ENCODE data around the gene CAP1. TPM values are rescaled to one million over a fixed set of nuclear protein-coding genes. Genes with fewer than 3 reads are reported as not detected.
"Not testable (repeated sequence)": the region's sequence is repeated elsewhere in the genome, so short reads cannot be mapped to it uniquely, and the experiment has no call there.

CAP1 gene
- total RNA-seq, 3 donors from 2014 or later = 244 to 285 (median 244) TPM

- intact Hi-C loops (cut with DNase I; ENCODE audit: low total_unique reads) = no loop called here
- Histone ChIP-seq H3K27me3 (no peaks in the 10 kb centered on the region), H3K9me3 (no peaks in the 10 kb centered on the region), H3K36me3 (no peaks in the 10 kb centered on the region), H3K27ac (no peak overlapping the region), H3K4me3 (no peak overlapping the region), H3K4me1 (peaks cover 8 to 12% of the 10 kb centered on the region in 2 donors)
- DNase-seq (ENCODE audit: low spot score in 2 of 2) = peak in 1 of 2 donors; percentile 47
- TF ChIP-seq, protein P1, sequence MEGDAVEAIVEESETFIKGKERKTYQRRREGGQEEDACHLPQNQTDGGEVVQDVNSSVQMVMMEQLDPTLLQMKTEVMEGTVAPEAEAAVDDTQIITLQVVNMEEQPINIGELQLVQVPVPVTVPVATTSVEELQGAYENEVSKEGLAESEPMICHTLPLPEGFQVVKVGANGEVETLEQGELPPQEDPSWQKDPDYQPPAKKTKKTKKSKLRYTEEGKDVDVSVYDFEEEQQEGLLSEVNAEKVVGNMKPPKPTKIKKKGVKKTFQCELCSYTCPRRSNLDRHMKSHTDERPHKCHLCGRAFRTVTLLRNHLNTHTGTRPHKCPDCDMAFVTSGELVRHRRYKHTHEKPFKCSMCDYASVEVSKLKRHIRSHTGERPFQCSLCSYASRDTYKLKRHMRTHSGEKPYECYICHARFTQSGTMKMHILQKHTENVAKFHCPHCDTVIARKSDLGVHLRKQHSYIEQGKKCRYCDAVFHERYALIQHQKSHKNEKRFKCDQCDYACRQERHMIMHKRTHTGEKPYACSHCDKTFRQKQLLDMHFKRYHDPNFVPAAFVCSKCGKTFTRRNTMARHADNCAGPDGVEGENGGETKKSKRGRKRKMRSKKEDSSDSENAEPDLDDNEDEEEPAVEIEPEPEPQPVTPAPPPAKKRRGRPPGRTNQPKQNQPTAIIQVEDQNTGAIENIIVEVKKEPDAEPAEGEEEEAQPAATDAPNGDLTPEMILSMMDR (IDR thresholded peaks at IDR 0.05) = peak; percentile 54 to 56 (median 56)
- TF ChIP-seq POLR2AphosphoS5 (IDR thresholded peaks at IDR 0.05) (no peak), POLR2A (IDR thresholded peaks at IDR 0.05) (no peak)
Measured at GRCh38 chr1:40032240-40032891, 8.2 kb upstream of the CAP1 start.

- peaks cover 8 to 12% of the 10 kb centered on the region in 2 donors for H3K4me1 ChIP-seq
- no peak for DNase-seq (ENCODE audit: low spot score in 2 of 2)
- TF ChIP-seq, protein P1 (IDR thresholded peaks at IDR 0.05) = no peak
- no peak for TF ChIP-seq POLR2A (IDR thresholded peaks at IDR 0.05)
- TF ChIP-seq POLR2AphosphoS5 (IDR thresholded peaks at IDR 0.05) = no peak
- H3K27me3 ChIP-seq = no peaks in the 10 kb centered on the region
- no peaks in the 10 kb centered on the region for H3K36me3 ChIP-seq
- H3K4me3 ChIP-seq = no peak overlapping the region
- peak overlapping the region in 1 of 2 donors; percentile 26 for H3K27ac ChIP-seq
- intact Hi-C loops (cut with DNase I; ENCODE audit: low total_unique reads) = no loop called here
- H3K9me3 ChIP-seq = no peaks in the 10 kb centered on the region
Measured at GRCh38 chr1:40034869-40035268, 5.7 kb upstream of the CAP1 start.

DNA sequence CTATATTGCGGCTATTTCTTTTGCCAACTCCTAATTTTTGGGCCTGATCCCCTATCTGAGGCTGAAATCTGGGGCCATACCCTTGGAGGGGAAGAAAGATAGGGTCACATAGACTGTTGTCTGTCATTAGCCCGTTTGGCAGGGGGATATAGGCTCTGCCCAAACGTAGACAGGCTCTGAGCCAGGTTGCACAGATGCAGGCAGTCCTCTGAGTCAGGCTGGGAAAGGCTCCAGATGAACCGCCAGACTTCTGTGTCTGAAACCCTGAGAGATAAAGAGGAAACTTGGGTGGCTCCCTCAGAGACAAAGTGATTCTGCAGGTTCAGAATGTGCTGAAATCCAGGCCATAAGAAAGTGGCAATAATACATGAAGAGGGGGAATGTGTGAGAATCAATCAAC is 4.0 kb upstream of the CAP1 start:
- peak overlapping the region; percentile 53 to 74 for H3K27ac ChIP-seq
- intact Hi-C loops (cut with DNase I; ENCODE audit: low total_unique reads) = no loop called here
- peak in 1 of 2 donors; percentile 65 for DNase-seq (ENCODE audit: low spot score in 2 of 2)
- no peaks in the 10 kb centered on the region for H3K9me3 ChIP-seq
- TF ChIP-seq POLR2A (IDR thresholded peaks at IDR 0.05) = no peak
- TF ChIP-seq POLR2AphosphoS5 (IDR thresholded peaks at IDR 0.05) = no peak
- TF ChIP-seq, protein P1 (IDR thresholded peaks at IDR 0.05) = no peak
- no peaks in the 10 kb centered on the region for H3K36me3 ChIP-seq
- no peak overlapping the region for H3K4me3 ChIP-seq
- peaks cover 8 to 9% of the 10 kb centered on the region in 2 donors for H3K4me1 ChIP-seq
- no peaks in the 10 kb centered on the region for H3K27me3 ChIP-seq

DNA sequence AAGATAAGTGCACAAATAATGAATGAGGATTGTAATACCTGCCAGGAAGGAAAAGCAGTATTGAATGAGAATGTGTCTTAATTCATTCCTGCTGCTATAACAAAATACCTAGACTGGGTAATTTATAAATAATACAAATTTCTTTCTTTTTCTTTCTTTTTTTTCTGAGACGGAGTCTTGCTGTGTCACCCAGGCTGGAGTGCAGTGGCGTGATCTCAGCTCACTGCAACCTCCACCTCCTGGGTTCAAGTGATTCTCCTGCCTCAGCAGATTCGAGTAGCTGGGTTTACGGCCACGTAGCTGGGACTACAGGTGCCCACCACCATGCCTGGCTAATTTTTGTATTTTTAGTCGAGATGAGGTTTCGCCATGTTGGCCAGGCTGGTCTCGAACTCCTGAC is 3.3 kb upstream of the CAP1 start:
- H3K36me3 ChIP-seq, H3K9me3 ChIP-seq: not testable (repeated sequence)

DNA sequence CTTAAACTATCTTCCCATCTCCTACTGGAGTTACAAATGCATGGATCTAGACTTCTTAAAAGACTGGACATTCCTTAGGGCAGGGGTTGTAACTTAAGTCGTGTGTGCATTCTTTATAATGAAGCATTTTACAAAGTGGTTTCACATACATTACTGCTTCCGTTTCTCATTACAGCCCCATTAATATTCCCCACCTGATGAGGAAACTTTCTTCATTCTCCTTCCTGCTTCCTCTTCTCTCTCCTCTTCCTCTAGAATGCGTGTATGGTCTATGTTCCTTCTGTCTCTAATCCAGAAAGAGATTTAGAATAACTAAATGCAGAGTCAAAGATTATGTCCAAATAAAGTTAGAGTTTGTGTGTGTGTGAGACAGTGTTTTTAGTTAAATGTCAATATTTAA is 1.8 kb upstream of the CAP1 start:
- intact Hi-C loops (cut with DNase I; ENCODE audit: low total_unique reads) = no loop called here
- TF ChIP-seq POLR2A (IDR thresholded peaks at IDR 0.05) (no peak), POLR2AphosphoS5 (IDR thresholded peaks at IDR 0.05) (no peak)
- TF ChIP-seq, protein P1 (IDR thresholded peaks at IDR 0.05) = no peak
- H3K4me3 ChIP-seq = no peak overlapping the region
- H3K9me3 ChIP-seq = no peaks in the 10 kb centered on the region
- DNase-seq (ENCODE audit: low spot score in 2 of 2) = no peak
- H3K27me3 ChIP-seq = no peaks in the 10 kb centered on the region
- H3K27ac ChIP-seq = peak overlapping the region; percentile 99 to 100
- peaks cover 8 to 23% of the 10 kb centered on the region in 2 donors for H3K4me1 ChIP-seq
- H3K36me3 ChIP-seq = no peaks in the 10 kb centered on the region

More for the DNA sequence above, 3.3 kb upstream of the CAP1 start:
- DNase-seq (ENCODE audit: low spot score in 2 of 2); H3K4me3 ChIP-seq; H3K27me3 ChIP-seq; intact Hi-C loops (cut with DNase I; ENCODE audit: low total_unique reads): not testable (repeated sequence)
- H3K4me1 ChIP-seq = peaks cover 8 to 16% of the 10 kb centered on the region in 2 donors
- peak overlapping the region in 1 of 2 donors; percentile 74 for H3K27ac ChIP-seq
